GM08714 (cell line): ENCODE results near the gene FAM53B.
"Not testable (repeated sequence)": the region's sequence is repeated elsewhere in the genome, so short reads cannot be mapped to it uniquely, and the experiment has no call there.

Experiments
- H3K4me3 ChIP-seq: fragments of 200-500 bp; sonication (Bioruptor generic); 2 replicates; pipeline ENCODE4 v1.5.1; 2014; ENCODE audit warnings: mild to moderate bottlenecking, low read length, inconsistent platforms
- ZNF274 ChIP-seq: IDR thresholded peaks from 2 replicates; pipeline ENCODE4 v1.6.1; 2012; ENCODE audit warnings: mild to moderate bottlenecking, low read depth, low read length

The FAM53B gene

GRCh38 chr10:124744102-124745050 lies at the start of gene FAM53B:
Gene FAM53B (minus strand): TSS chr10:124744378. CDS start chr10:124706713, 37,665 bp downstream.
- peak within 1 kb of the TSS; percentile 90 for H3K4me3 ChIP-seq
- no peak for TF ChIP-seq ZNF274

- no peak for TF ChIP-seq ZNF274
- no peak overlapping the region; the same call in 1 of the 2 replicates for H3K4me3 ChIP-seq
Measured at GRCh38 chr10:124792998-124793352, 48.8 kb upstream of the FAM53B start.

GRCh38 chr10:124791547-124792348 lies 47.6 kb upstream of the FAM53B start, which contains the start of gene EEF1AKMT2:
Gene EEF1AKMT2 (minus strand): TSS chr10:124791887. CDS start chr10:124791833, 54 bp downstream.
- no peak for TF ChIP-seq ZNF274
- H3K4me3 ChIP-seq: peak within 1 kb of the TSS; percentile 90

- not testable (repeated sequence) for H3K4me3 ChIP-seq
Measured at GRCh38 chr10:124782900-124783299, 38.7 kb upstream of the FAM53B start.

- no peak overlapping the region for H3K4me3 ChIP-seq
- TF ChIP-seq ZNF274: no peak
Measured at GRCh38 chr10:124768791-124769190, 24.6 kb upstream of the FAM53B start.

GRCh38 chr10:124765256-124765655 lies 21.1 kb upstream of the FAM53B start:
- H3K4me3 ChIP-seq: no peak overlapping the region
- TF ChIP-seq ZNF274: no peak

- TF ChIP-seq ZNF274: no peak
- no peak overlapping the region for H3K4me3 ChIP-seq
Measured at GRCh38 chr10:124763267-124763666, 19.1 kb upstream of the FAM53B start.

GRCh38 chr10:124762281-124762680 lies 18.1 kb upstream of the FAM53B start:
- no peak for TF ChIP-seq ZNF274
- no peak overlapping the region for H3K4me3 ChIP-seq

GRCh38 chr10:124756156-124756903 lies 12.2 kb upstream of the FAM53B start:
- no peak for TF ChIP-seq ZNF274
- H3K4me3 ChIP-seq: no peak overlapping the region

GRCh38 chr10:124755581-124755980 lies 11.4 kb upstream of the FAM53B start:
- H3K4me3 ChIP-seq: no peak overlapping the region
- TF ChIP-seq ZNF274: no peak

- no peak overlapping the region for H3K4me3 ChIP-seq
- no peak for TF ChIP-seq ZNF274
Measured at GRCh38 chr10:124754227-124754626, 10.0 kb upstream of the FAM53B start.

GRCh38 chr10:124748953-124749645 lies 4.9 kb upstream of the FAM53B start:
- no peak for TF ChIP-seq ZNF274
- no peak overlapping the region for H3K4me3 ChIP-seq

GRCh38 chr10:124748166-124748565 lies 4.0 kb upstream of the FAM53B start:
- no peak for TF ChIP-seq ZNF274
- no peak overlapping the region for H3K4me3 ChIP-seq
